ENCODE data around the gene DENND1A.

The DENND1A gene

DNA sequence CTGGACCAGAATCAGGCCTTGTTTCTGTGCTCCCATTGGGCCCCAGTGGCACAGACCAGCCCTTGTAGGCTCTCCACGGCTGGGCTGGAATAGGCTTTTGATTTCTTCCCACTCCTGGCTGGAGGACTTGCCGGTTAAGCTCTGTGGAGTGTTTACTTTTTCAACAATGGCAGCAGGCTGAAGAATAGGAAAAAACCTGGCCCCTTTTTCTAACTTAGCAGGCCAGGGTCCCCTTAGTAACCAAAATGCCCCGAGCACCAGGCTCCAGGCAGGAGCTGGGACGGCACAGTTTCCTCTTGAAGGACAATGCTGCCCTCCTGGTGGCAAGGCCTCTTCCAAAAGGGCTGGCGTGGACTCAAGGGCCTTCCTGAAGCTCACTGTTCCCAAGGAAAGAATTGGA, 343.7 kb downstream of the DENND1A start:
- no peak for TF ChIP-seq CTCF (conservative IDR thresholded peaks at IDR 0.05; ENCODE audit: low read length)
- no peak for TF ChIP-seq EZH2phosphoT487 (IDR thresholded peaks at IDR 0.05; ENCODE audit: borderline replicate concordance)
- Histone ChIP-seq H3K79me2 (ENCODE audit: insufficient read depth, low read length) (no peaks in the 10 kb centered on the region), H3K4me2 (ENCODE audit: low read depth, low read length, poor library complexity, severe bottlenecking) (no peak overlapping the region)

DNA sequence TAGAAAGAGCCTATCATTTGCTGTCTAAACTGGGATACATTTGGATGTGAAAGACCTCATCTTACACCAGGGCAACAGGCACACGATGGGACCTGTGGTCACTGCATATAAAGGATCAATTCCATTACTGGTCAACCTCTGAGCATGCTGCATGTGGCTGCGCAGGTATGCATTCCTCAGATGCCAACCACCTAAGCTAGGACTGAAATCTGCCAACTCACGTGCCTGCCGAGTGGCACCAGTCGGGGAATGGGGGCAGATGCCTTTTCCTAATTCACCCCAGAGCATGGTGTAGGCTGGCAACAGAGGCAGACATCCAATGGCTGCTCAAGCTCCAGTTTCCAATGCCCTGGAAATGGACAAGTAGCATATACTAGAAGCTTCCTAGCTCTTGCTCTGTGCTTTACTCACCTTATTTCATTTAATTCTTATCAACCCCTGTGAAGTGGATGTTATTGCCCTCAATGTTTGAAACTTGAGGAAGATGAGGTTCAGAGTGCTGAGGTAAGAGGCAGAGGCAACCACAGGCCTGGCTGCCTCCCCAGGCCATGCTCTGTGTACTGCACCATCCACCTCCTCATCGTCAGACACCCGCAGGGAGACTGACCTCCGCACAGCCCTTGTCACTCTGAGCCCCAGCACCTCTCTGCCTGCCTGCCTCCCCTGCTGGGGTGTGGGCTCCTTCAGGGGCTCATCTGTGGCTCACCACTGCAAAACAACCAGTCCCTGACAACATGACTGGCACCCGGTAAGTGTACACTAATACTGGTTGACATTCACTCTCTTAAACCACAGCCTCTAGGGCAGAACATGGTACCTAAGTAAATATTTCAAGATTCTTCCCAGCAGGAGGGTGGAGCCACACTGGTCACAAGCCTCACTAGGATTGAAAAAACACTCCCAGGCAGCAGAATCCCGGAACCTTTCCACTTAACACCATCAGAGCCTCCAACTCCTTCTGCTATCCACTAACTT, 345.4 kb downstream of the DENND1A start:
- no peaks in the 10 kb centered on the region for H3K9me3 ChIP-seq (ENCODE audit: insufficient read depth, low read depth, low read length)
- no peak for TF ChIP-seq EZH2phosphoT487 (IDR thresholded peaks at IDR 0.05; ENCODE audit: borderline replicate concordance)
- no peak for TF ChIP-seq CTCF (conservative IDR thresholded peaks at IDR 0.05; ENCODE audit: low read length)

More for the DNA sequence above, 343.7 kb downstream of the DENND1A start:
- no peaks in the 10 kb centered on the region for H3K27me3 ChIP-seq (ENCODE audit: insufficient read depth, low read length, poor library complexity, severe bottlenecking)
- H3K4me3 ChIP-seq (ENCODE audit: low read length, poor library complexity, severe bottlenecking), result no peak overlapping the region
- no peaks in the 10 kb centered on the region for H4K20me1 ChIP-seq (ENCODE audit: insufficient read depth, low read length, poor library complexity, severe bottlenecking)
- no peaks in the 10 kb centered on the region for H3K9me2 ChIP-seq (replicated peaks; ENCODE audit: low read depth, low read length)
- no peaks in the 10 kb centered on the region for H3K4me1 ChIP-seq (ENCODE audit: insufficient read depth, low read length, poor library complexity, severe bottlenecking)
- no peaks in the 10 kb centered on the region for H3K9me3 ChIP-seq (ENCODE audit: insufficient read depth, low read depth, low read length)
- no peak overlapping the region for H3K9ac ChIP-seq (ENCODE audit: low read depth, low read length, poor library complexity, severe bottlenecking)
- no peaks in the 10 kb centered on the region for H3K36me3 ChIP-seq (ENCODE audit: insufficient read depth, low read length)
- H2AFZ ChIP-seq (ENCODE audit: low read length), result no peak overlapping the region
- no peaks in the 10 kb centered on the region for H3F3A ChIP-seq (ENCODE audit: low read depth)

DNA sequence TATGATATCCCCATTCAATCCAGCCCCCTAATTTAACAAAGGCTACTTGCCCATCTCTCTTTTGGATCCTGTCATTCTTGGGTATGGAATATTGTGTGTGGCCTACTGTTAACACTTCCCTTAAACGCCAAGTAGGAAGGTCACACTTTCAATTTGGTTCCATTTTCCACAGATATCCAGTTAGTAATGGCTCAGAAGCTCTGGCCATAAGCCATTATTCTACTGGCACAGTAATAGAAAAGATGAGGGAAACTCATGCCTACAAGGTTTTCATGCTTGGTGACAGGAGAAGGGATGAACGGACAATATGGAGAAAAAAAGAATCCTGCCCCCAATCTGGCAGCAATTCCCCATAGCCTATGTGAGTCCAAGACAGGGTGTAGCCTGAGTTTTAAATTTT, 346.3 kb downstream of the DENND1A start:
- Histone ChIP-seq H3K9me2 (replicated peaks; ENCODE audit: low read depth, low read length) (no peaks in the 10 kb centered on the region), H3K4me3 (ENCODE audit: low read length, poor library complexity, severe bottlenecking) (no peak overlapping the region), H3K79me2 (ENCODE audit: insufficient read depth, low read length) (no peaks in the 10 kb centered on the region), H4K20me1 (ENCODE audit: insufficient read depth, low read length, poor library complexity, severe bottlenecking) (no peaks in the 10 kb centered on the region), H3K4me1 (ENCODE audit: insufficient read depth, low read length, poor library complexity, severe bottlenecking) (no peaks in the 10 kb centered on the region), H2AFZ (ENCODE audit: low read length) (no peak overlapping the region), H3K4me2 (ENCODE audit: low read depth, low read length, poor library complexity, severe bottlenecking) (no peak overlapping the region), H3K27me3 (ENCODE audit: insufficient read depth, low read length, poor library complexity, severe bottlenecking) (no peaks in the 10 kb centered on the region), H3K9me3 (ENCODE audit: insufficient read depth, low read depth, low read length) (no peaks in the 10 kb centered on the region), H3K36me3 (ENCODE audit: insufficient read depth, low read length) (no peaks in the 10 kb centered on the region), H3K9ac (ENCODE audit: low read depth, low read length, poor library complexity, severe bottlenecking) (no peak overlapping the region), H3F3A (ENCODE audit: low read depth) (no peaks in the 10 kb centered on the region)
- TF ChIP-seq EZH2phosphoT487 (IDR thresholded peaks at IDR 0.05; ENCODE audit: borderline replicate concordance) (no peak), CTCF (conservative IDR thresholded peaks at IDR 0.05; ENCODE audit: low read length) (no peak)

More for the DNA sequence above, 345.4 kb downstream of the DENND1A start:
- Histone ChIP-seq H3K4me2 (ENCODE audit: low read depth, low read length, poor library complexity, severe bottlenecking) (no peak overlapping the region), H2AFZ (ENCODE audit: low read length) (no peak overlapping the region), H3K9me2 (replicated peaks; ENCODE audit: low read depth, low read length) (no peaks in the 10 kb centered on the region), H4K20me1 (ENCODE audit: insufficient read depth, low read length, poor library complexity, severe bottlenecking) (no peaks in the 10 kb centered on the region), H3K79me2 (ENCODE audit: insufficient read depth, low read length) (no peaks in the 10 kb centered on the region), H3K4me3 (ENCODE audit: low read length, poor library complexity, severe bottlenecking) (no peak overlapping the region), H3K9ac (ENCODE audit: low read depth, low read length, poor library complexity, severe bottlenecking) (no peak overlapping the region), H3K4me1 (ENCODE audit: insufficient read depth, low read length, poor library complexity, severe bottlenecking) (no peaks in the 10 kb centered on the region), H3K36me3 (ENCODE audit: insufficient read depth, low read length) (no peaks in the 10 kb centered on the region), H3K27me3 (ENCODE audit: insufficient read depth, low read length, poor library complexity, severe bottlenecking) (no peaks in the 10 kb centered on the region), H3F3A (ENCODE audit: low read depth) (no peaks in the 10 kb centered on the region)
